Cardiac muscle cell (in vitro differentiated cells and primary cell): Measurements from ENCODE around the gene ST7. TPM values are rescaled to one million over a fixed set of nuclear protein-coding genes. Genes with fewer than 3 reads are reported as not detected.
A peak's percentile ranks its signal among the peaks of the same experiment; 100 is the strongest.

Experiments
- DNase-seq, 2 donors: peaks; one replicate each; pipeline versions ENCODE4 v3.0.0 to v3.0.0-alpha.2; 2010 to 2017; ENCODE audit warnings: low read depth in 1 of 2, low spot score in 1 of 2
- H3K27ac ChIP-seq: fragments of 200-600 bp; sonication (generic); 2 replicates; pipeline ENCODE4 v1.5.1; 2016
- H3K27me3 ChIP-seq: fragments of 200-600 bp; sonication (generic); 2 replicates; pipeline ENCODE4 v1.6.0; 2016; ENCODE audit warnings: control low read depth
- H3K36me3 ChIP-seq: fragments of 200-600 bp; sonication (generic); 2 replicates; pipeline ENCODE4 v1.5.1; 2016; ENCODE audit warnings: control low read depth
- H3K4me1 ChIP-seq: fragments of 200-600 bp; sonication (generic); 2 replicates; pipeline ENCODE4 v1.8.1; 2017; ENCODE audit warnings: low read depth, mild to moderate bottlenecking, mixed run types
- H3K4me3 ChIP-seq: fragments of 200-600 bp; sonication (generic); 2 replicates; pipeline ENCODE4 v1.5.1; 2016; ENCODE audit warnings: mild to moderate bottlenecking
- H3K9me3 ChIP-seq: fragments of 200-600 bp; sonication (generic); 2 replicates; pipeline ENCODE4 v1.5.1; 2017; ENCODE audit warnings: low read depth, mild to moderate bottlenecking, control low read depth
- CTCF ChIP-seq: IDR thresholded peaks from 2 replicates; pipeline ENCODE4 v1.5.1; 2012; ENCODE audit warnings: low read depth, mild to moderate bottlenecking, low read length
- polyA plus RNA-seq: library from polyadenylated mRNA; unstranded; fragments of >200 nt; fragmentation: Nextera tagmentation; extraction: Ambion mirVana; gene quantifications from 2 replicates; pipeline ENCODE4 v1.2.1, GENCODE V29; 2016
- total RNA-seq: library from RNA; depleted of rRNA; stranded (reverse); fragments of >200 nt; gene quantifications from 2 replicates; pipeline ENCODE4 v1.2.3, GENCODE V29; 2016

Gene ST7
- total and polyA plus RNA-seq, 2 experiments from 2014 or later, result 83.5 to 96.7 TPM

DNA sequence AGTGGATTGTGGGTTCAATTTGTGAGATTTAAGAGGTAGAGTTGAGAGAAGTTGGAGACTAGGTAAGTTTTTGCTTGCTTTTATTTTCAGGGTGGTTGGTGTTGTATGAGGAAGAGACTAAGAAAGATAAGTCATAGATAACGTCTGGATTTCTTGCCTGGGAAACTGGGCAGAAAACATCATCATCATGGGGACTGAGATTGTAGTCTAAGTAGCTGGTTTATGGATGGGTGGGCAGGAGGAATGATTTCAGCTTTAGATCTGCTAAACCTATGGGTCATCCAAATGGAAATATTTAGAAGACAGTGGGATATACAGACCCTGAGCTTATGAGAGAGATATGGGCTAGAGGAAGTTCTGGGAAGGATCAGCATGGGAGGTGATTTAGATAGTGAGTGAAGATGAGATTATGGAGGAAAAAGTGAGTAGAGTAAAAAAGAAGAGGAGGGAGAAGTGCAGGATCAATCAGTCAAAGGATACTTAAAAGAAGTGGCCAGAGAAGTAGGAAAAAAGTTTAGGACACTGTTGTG is 199.8 kb downstream of the ST7 start:
- Histone ChIP-seq H3K27me3 (no peaks in the 10 kb centered on the region), H3K4me1 (peaks cover 62% of the 10 kb centered on the region), H3K9me3 (no peaks in the 10 kb centered on the region), H3K27ac (peak overlapping the region; percentile 85), H3K36me3 (peaks cover 3% of the 10 kb centered on the region), H3K4me3 (no peak overlapping the region)
- DNase-seq, result no peak
- TF ChIP-seq CTCF, result no peak

DNA sequence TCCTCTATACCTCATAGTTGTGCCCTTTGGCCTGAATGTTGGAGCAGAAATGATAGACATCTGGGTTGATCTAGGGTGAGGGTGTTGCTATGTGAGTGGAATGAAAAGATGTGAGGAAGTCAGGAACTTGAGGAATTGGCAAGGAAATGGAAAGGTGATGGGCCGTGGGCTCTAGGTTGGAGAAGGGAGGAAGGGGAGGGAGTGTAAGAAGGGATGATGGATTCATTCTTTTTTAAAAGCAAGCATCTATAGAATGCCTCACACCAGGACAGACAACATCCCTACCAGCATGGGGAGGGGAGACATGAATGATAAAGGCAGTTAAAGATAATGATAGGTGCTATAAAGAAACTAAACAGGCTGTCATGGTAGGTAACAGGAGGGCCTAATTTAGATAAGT is 201.4 kb downstream of the ST7 start:
- Histone ChIP-seq H3K27me3 (no peaks in the 10 kb centered on the region), H3K4me1 (peaks cover 64% of the 10 kb centered on the region), H3K27ac (peak overlapping the region; percentile 85), H3K9me3 (no peaks in the 10 kb centered on the region), H3K36me3 (peaks cover 3% of the 10 kb centered on the region), H3K4me3 (no peak overlapping the region)
- no peak for TF ChIP-seq CTCF
- DNase-seq, result no peak

- Histone ChIP-seq H3K4me1 (peaks cover 60% of the 10 kb centered on the region), H3K36me3 (peaks cover 3% of the 10 kb centered on the region), H3K27me3 (no peaks in the 10 kb centered on the region), H3K4me3 (no peak overlapping the region), H3K27ac (peak overlapping the region; percentile 85), H3K9me3 (no peaks in the 10 kb centered on the region)
- TF ChIP-seq CTCF, result no peak
- DNase-seq, result no peak
These were observed 202.4 kb downstream of the ST7 start for GRCh38 chr7:117155694-117156093.

GRCh38 chr7:117157241-117158209 is 204.2 kb downstream of the ST7 start:
- Histone ChIP-seq H3K4me1 (peaks cover 49% of the 10 kb centered on the region), H3K4me3 (no peak overlapping the region), H3K27me3 (no peaks in the 10 kb centered on the region), H3K9me3 (no peaks in the 10 kb centered on the region), H3K27ac (peak overlapping the region; percentile 85), H3K36me3 (peaks cover 3% of the 10 kb centered on the region)
- TF ChIP-seq CTCF, result peak; percentile 43
- peak in 1 of 2 donors; percentile 96 for DNase-seq

GRCh38 chr7:117158941-117159697 is 205.8 kb downstream of the ST7 start:
- no peaks in the 10 kb centered on the region for H3K27me3 ChIP-seq
- H3K4me1 ChIP-seq, result peaks cover 35% of the 10 kb centered on the region
- TF ChIP-seq CTCF, result no peak
- DNase-seq, result no peak
- H3K4me3 ChIP-seq, result no peak overlapping the region
- peak overlapping the region; percentile 70 for H3K27ac ChIP-seq
- peaks cover 3% of the 10 kb centered on the region for H3K36me3 ChIP-seq
- H3K9me3 ChIP-seq, result no peaks in the 10 kb centered on the region
